ENCODE results near the gene INSIG1. TPM values are rescaled to one million over a fixed set of nuclear protein-coding genes. Genes with fewer than 3 reads are reported as not detected.

INSIG1 gene
- total and polyA plus RNA-seq, 2 of the 4 experiments (the other 2 are of a cell fraction): 19.0 to 26.0 TPM

GRCh38 chr7:155286686-155287085 lies 11.0 kb upstream of the INSIG1 start:
- H3K9ac ChIP-seq (ENCODE audit: low read depth, low read length): no peak overlapping the region

More at GRCh38 chr7:155286686-155287085, 11.0 kb upstream of the INSIG1 start:
- no peak overlapping the region for H4K8ac ChIP-seq (ENCODE audit: low read depth in 2 of 2, low read length in 2 of 2)
- no peak overlapping the region for H3K14ac ChIP-seq (replicated peaks; ENCODE audit: low read depth, low read length)
- H2BK5ac ChIP-seq (ENCODE audit: low read depth, low read length, poor library complexity, severe bottlenecking): no peak overlapping the region
- TF ChIP-seq CEBPB (IDR thresholded peaks at IDR 0.05; ENCODE audit: low read depth, low read length) (no peak), CTCF (conservative IDR thresholded peaks at IDR 0.05; ENCODE audit: low read depth, low read length) (no peak), FOS (IDR thresholded peaks at IDR 0.05; ENCODE audit: low read depth, low read length) (no peak), RAD21 (IDR thresholded peaks at IDR 0.05; ENCODE audit: low read length) (no peak), MAZ (IDR thresholded peaks at IDR 0.05; ENCODE audit: borderline replicate concordance, low read depth, low read length) (no peak), CHD1 (IDR thresholded peaks at IDR 0.05; ENCODE audit: low read depth, low read length) (no peak), RCOR1 (IDR thresholded peaks at IDR 0.05; ENCODE audit: insufficient replicate concordance, low read length) (no peak), MAFK (IDR thresholded peaks at IDR 0.05; ENCODE audit: low read depth, low read length) (no peak), SMC3 (IDR thresholded peaks at IDR 0.05; ENCODE audit: low read depth, low read length) (no peak)
- TF ChIP-seq, protein P1, sequence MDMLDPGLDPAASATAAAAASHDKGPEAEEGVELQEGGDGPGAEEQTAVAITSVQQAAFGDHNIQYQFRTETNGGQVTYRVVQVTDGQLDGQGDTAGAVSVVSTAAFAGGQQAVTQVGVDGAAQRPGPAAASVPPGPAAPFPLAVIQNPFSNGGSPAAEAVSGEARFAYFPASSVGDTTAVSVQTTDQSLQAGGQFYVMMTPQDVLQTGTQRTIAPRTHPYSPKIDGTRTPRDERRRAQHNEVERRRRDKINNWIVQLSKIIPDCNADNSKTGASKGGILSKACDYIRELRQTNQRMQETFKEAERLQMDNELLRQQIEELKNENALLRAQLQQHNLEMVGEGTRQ (IDR thresholded peaks at IDR 0.05; ENCODE audit: low read depth, low read length): no peak
- TF ChIP-seq, protein P2, sequence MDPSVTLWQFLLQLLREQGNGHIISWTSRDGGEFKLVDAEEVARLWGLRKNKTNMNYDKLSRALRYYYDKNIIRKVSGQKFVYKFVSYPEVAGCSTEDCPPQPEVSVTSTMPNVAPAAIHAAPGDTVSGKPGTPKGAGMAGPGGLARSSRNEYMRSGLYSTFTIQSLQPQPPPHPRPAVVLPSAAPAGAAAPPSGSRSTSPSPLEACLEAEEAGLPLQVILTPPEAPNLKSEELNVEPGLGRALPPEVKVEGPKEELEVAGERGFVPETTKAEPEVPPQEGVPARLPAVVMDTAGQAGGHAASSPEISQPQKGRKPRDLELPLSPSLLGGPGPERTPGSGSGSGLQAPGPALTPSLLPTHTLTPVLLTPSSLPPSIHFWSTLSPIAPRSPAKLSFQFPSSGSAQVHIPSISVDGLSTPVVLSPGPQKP (IDR thresholded peaks at IDR 0.05; ENCODE audit: borderline replicate concordance, low read depth, low read length): no peak
- H3K27ac ChIP-seq (ENCODE audit: insufficient read depth, low read length): no peak overlapping the region
- H2BK20ac ChIP-seq (ENCODE audit: low read depth, low read length): no peak overlapping the region
- no peak overlapping the region for H2AFZ ChIP-seq (replicated peaks; ENCODE audit: low read length, poor library complexity)
- ChIA-PET POLR2A (ENCODE audit: unreplicated experiment) (no interaction called here), CTCF (no interaction called here)
- DNase-seq: no peak
- no peaks in the 10 kb centered on the region for H3K79me1 ChIP-seq (ENCODE audit: low read depth in 1 of 2, low read length in 2 of 2)
- H3K4me1 ChIP-seq (ENCODE audit: control insufficient read depth, insufficient read depth, low read length): no peaks in the 10 kb centered on the region; the same call in 1 of the 2 replicates
- H3K23ac ChIP-seq (ENCODE audit: low read depth, low read length): no peak overlapping the region
- H3K36me3 ChIP-seq (ENCODE audit: control insufficient read depth, insufficient read depth, low read length): no peaks in the 10 kb centered on the region
- no peak overlapping the region for H3K4ac ChIP-seq (ENCODE audit: low read depth, low read length)
- H3K9me1 ChIP-seq (ENCODE audit: insufficient read depth, low read length): peaks cover 7% of the 10 kb centered on the region; the same call in 1 of the 2 replicates
- no peak overlapping the region for H3K4me3 ChIP-seq (ENCODE audit: insufficient read depth, low read depth, low read length)
- no peak overlapping the region for H2BK120ac ChIP-seq (ENCODE audit: low read depth, low read length)
- no peaks in the 10 kb centered on the region for H3K9me3 ChIP-seq (ENCODE audit: control insufficient read depth, insufficient read depth, low read length)
- no peak overlapping the region for H2BK15ac ChIP-seq (ENCODE audit: low read depth, low read length)
- intact Hi-C loops (cut with micrococcal nuclease): no loop called here
- H3K18ac ChIP-seq (ENCODE audit: low read depth, low read length): no peak overlapping the region
- no peak overlapping the region for H4K91ac ChIP-seq (ENCODE audit: insufficient read depth, low read depth, low read length)
- dilution Hi-C loops (cut with HindIII; ENCODE audit: low sequenced_read_pairs, unreplicated experiment): no loop called here
- 44% methylated on average over 5 of the region's 8 CpGs; no CpG with 5 or more reads in 1 of the 2 experiments for WGBS, 2 experiments (ENCODE audit: extremely low coverage in 2 of 2, insufficient read length in 1 of 2)
- no TSS peak for BruUV-seq (replicated peaks)
- peaks cover 12% of the 10 kb centered on the region for H3K27me3 ChIP-seq (ENCODE audit: control insufficient read depth, insufficient read depth, low read length)
- no peak overlapping the region for H4K5ac ChIP-seq (ENCODE audit: low read depth, low read length)
- no peak overlapping the region for H2AK9ac ChIP-seq (replicated peaks; ENCODE audit: low read depth, low read length, poor library complexity)
- no peaks in the 10 kb centered on the region for H4K20me1 ChIP-seq (ENCODE audit: insufficient read depth, low read length)
- no peak overlapping the region for H3K4me2 ChIP-seq (ENCODE audit: low read depth, low read length)
- in situ Hi-C loops (cut with MboI; ENCODE audit: low sequenced_read_pairs): no loop called here
- no peak overlapping the region for H3K56ac ChIP-seq (ENCODE audit: extremely low read depth, insufficient read depth, low read length)
- H2AK5ac ChIP-seq (ENCODE audit: low read depth, low read length): no peak overlapping the region
- ATAC-seq (ENCODE audit: low read depth): no peak

Data from IMR-90 (cell line).